GM19467 (cell line): ENCODE data around the gene TSHZ3.

Experiments
- ATAC-seq: cut with Tn5 transposase; IDR thresholded peaks from one replicate; pipeline ENCODE4 v1.9.1; 2021; ENCODE audit warnings: mild to moderate bottlenecking, moderate library complexity; ENCODE audit not compliant: unreplicated experiment

The TSHZ3 gene

DNA sequence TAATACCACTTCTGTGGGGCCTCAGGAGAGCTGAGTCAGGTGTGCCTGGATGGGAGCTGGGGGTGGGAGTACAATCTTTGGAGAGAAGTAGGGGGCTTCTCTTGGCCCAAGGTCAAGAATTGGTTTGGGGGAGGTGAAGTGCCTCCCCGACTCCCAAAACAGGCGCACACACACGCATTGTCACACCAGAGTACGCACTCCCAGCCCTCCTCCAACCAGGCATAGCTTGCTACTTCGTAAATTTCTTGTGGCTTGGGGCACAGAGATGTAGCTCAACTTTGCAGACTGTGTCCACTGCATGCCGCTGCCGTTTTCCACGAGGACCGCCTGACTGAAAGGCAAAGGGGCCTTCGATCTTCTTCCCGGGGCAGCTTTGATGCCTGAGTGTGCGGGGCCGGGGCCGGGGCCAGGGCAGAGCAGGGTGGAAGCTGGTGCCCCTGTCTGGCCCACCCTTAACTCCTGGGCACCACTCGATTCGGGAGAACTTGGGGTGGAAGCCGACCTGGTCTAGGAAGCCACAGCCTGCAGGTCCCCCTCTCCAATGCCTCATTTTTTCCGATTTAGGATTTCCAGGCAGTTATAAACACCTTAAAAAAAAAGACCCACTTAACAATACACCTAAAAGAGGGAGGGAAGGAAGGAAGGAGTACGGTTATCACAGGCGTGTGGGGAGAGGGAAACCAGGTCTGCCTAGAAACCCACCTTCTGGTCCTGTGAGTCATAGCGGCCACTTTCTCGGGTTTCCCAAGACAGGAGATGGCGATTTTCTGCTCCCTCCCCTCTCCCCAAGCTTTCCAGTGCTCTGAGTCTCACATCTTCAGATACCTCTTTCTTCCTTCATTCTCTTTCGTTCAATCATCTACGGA lies 5.8 kb upstream of the TSHZ3 start:
- ATAC-seq: no peak

DNA sequence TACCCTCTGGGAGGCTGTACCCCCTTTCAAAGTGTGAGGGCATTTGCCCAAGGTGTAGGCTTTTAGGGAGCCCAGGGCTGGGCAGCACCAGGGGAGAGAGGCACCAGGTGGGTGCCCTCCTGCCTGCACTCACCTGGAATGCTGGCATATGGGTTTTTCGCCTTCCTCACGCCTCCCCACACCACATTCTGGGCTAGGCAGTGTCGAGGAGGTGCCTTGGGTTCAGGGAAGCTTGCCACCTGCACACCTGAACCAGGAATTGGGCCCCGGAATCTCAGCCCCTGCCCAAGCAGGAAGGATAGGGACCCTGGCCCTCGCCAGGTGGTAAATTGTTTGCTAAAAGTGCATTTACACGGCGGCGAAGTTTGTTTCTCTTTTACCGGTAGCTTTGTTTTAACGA lies 5.1 kb upstream of the TSHZ3 start:
- no peak for ATAC-seq

DNA sequence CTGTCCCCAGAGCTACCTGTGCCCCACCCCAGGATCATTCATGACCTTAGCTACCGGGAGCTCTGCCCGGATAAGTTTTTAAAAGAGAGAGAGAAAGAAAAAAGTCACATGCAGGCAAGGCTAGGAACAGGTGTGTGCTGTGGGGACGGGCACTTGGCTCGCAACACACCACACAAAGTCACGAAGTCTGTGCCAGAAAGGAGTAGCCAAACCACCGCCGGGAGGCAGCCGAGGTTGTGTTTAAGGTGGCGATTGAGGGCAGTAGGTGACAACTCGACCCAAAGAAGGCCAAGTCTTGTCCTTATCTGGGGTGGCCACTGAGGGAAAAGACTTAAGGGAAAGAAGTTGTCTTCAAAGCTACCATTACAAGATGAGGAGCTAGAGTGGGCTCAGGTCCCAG lies 4.6 kb upstream of the TSHZ3 start:
- no peak for ATAC-seq

GRCh38 chr19:31352782-31353651 lies 3.8 kb upstream of the TSHZ3 start:
- ATAC-seq: no peak

DNA sequence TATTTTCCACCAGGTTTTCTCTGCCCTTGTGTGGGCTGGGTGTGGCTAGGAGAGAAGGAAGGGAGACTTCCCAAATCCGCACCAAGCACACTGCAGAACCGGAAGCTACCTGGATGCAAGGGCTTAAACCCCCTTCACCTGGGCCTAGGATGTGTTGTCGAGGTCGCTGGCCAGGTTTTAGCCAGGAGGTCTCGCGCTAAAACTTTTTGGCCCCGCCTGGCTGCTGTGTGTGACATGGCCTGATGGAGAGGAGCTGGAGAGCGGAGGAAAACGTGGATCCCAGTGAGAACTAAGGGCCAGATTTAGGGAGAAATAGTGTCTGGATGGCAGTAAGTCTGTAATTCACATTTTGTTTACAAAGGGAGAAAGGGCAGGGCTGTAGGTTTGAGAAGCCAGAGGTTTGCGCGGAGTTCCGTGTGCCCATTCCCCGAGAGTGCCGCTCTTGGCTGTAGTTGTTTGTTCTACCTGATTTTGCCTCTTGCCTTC lies 3.1 kb upstream of the TSHZ3 start:
- ATAC-seq: no peak

GRCh38 chr19:31351855-31352195 lies 2.6 kb upstream of the TSHZ3 start:
- ATAC-seq: no peak

GRCh38 chr19:31351056-31351854 lies 2.0 kb upstream of the TSHZ3 start:
- ATAC-seq: no peak

DNA sequence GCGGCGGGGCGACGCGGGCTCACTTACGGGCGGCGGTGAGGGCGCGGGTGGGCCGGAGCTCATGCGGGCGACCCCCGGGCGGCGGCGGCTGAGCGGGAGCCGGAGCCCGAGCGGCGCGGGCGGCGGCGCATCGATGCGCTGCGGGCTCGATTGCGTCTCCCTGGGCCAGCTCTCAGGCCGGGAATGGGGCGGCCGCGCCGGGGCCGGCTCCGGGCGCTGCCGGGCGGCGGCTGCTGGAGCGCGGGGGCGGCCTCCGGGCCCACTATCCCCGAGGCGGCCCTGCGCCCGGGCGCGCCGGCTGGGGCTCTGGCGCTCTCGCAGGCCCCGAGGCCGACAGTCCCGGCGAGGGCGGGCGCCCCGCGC lies 1.4 kb upstream of the TSHZ3 start:
- ATAC-seq: no peak

DNA sequence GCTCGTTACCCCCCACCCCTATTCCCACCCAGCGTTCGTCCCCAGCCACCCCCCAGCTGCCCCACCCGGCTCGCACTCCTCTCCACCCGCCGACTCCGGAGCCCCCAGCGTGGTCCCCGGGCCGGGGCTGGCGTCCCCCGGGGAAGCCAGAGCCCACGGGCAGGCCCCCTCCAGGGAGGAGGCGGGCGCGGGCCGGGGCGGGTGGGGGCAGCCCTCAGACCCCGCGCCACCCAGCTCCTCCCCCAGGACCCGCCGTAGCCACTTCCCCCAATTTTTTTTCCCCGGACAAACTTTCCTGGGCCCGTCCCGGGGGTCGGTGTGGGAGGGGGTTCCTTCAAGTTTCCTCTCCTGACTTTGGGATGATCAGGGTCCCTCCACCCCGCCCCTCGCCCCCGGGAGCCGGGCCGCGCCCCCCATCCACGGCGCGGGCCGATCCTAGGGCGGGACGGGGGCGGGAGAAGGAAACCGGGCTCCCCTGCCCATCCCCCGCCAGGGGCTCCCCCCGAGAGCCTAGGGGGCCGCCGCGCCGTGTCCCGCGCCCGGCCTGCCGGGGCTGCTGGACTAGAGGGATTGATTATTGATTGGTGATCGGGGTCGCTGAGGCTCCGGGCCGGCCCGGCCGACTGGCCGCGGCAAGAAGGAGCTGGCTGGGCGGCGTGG lies 927 bp upstream of the TSHZ3 start:
- ATAC-seq: no peak

DNA sequence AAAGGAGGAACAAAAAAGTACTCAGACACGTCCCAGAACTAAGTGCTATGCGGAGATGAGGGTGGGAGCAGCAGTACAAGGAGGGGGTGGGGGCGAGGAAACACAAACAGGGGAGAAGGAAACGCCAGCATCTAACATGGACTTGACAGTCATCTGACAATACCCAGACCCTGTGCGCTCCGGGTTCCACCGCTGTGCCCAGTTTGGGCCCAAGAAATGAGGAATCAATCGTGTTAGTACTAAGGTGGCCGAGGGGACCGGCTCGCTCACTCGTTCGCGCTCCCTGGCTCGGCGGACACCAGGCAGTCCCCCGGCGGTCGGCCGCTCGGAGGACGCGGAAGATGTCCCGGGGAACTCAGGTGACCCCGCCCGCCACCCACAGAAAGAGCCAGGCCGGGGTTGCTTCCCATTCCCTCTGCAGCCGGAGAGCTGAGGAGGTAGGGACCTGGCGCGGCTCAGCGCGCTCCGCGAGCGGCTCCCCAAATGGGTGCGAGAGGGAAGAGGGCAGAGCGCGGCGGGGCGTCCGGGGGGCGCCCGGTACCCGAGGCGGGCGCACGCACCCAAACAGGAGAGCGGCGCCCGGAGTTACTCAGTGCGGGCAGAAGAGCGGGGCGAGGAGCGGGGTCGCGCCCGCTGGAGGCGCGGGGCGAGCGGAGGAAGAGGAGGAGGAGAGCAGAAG lies 616 bp downstream of the TSHZ3 start:
- ATAC-seq: no peak

GRCh38 chr19:31347828-31348392 lies 1.3 kb downstream of the TSHZ3 start:
- no peak for ATAC-seq

DNA sequence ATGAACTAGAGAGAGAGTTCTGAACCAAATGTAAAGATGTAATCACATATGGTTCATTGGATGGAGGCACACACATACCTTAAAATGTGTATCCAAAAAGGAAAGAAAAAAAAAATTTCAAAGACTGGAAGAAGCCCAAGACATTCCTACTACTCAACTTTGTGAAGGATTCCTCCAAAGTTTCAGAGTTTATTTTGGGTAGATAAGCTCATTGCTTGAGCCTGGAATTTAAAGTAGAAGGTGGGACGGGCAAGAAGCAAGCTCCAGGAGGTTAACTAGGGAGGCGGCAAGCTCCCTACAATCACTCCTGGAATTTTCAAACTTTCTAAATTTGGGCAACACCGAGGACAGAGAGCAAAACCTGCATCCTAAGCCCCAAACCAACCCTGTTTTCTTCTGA lies 1.9 kb downstream of the TSHZ3 start:
- ATAC-seq: no peak

- no peak for ATAC-seq
These were observed 2.8 kb downstream of the TSHZ3 start for GRCh38 chr19:31346184-31347059.

DNA sequence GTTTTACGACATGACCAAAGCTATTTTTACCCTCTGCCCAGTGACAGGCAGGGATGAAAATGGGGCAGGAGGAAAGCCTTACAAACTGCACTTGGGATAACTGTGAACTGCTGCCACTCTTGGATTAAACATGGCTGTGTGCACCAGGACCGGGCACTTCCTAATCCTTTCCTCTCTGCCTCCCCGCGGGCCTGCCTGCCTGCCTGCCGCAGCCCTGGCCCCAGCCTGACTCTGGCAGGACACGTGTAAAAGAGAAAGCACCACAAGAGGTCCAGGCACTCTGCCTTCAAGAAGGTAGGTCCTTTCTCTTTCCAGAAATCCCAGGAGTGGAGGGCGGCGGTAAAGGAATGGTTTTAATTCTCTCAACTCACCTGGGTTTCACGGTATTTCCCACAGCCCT lies 4.8 kb downstream of the TSHZ3 start:
- ATAC-seq: no peak

DNA sequence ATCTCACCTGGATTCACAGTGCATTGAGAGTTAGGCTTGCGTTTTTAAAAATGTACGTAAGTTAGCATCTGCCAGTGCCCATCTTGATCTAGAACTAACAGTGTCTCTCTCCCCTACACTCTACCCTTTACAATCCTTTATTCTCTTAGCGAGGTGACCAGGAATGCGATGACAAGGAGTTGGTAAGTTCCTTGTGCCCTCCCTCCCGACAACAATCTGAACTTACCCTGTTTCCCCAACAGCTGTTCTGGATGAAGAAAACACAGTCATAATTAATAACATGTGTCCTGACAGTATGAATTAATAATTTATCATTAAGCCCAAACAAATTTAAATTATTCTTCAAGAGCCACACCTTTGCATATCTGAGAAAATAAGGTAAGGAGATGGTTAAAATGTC lies 6.3 kb downstream of the TSHZ3 start:
- ATAC-seq: no peak

DNA sequence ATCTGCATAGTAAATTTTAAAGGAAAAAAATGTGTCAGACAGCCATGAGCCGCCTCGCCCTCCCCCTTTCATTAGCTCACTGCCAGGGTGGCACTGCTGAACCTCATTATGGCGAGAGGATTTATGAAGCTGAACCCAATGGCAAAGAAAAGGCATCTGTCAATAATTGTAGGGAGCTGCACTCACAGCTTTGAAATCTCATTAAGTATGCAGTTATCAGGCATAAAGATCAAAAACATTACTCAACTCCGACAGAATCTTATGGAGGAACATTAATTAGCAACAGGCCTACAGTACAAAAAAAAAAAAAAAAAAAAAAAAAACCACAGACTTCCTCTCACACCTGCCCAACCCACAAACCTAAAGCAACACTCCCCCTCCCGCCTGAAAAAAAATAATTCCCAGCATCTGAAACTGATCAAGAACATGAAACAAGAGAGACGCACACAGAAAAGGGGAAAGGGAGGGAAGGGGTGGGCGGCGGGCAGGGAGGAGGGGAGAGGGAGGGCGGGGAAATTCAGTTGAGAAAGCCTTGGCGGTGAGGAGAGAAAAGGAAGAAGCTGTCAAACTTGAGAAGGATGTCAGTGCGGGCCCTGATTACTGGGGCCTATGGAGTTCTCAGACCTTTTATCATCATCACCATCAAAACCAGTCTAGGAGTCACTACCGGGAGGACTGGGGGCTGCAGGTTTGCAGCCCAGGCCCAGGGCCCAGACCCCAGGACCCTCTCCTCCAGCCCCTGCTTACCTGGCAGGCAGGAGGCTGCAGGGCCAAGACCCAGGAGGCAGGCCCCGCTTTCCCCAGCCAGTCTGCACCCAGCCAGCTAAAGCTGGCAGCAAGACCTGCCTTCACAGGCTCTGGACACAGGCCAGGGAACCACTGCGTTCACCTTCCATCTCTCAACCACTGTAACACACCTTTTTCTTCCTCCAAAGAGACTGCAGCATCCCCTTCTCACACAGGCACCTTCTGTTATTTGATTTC lies 8.9 kb downstream of the TSHZ3 start:
- no peak for ATAC-seq

DNA sequence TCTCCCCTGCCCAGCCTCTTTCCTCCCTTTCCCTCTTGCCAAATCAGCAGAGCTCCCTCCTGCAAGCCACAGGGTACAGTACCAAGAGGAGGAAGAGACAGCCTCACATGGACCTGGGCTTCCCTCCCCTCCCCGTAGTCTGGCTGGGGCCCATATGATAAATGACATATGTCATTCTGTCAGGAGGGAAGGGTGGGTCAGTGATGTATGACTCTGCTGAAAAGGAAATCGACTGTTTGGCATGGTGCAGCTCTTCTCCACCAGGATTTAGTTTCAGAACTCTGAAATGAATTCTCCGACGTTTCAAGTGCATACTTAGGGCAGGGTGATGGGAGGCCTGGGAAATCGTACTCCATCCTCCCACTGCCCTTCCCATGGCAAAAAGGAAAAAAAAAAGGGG lies 9.8 kb downstream of the TSHZ3 start:
- no peak for ATAC-seq
